ENCODE measurements around the gene SYTL2. TPM values are rescaled to one million over a fixed set of nuclear protein-coding genes. Genes with fewer than 3 reads are reported as not detected.
"Not testable (repeated sequence)": the region's sequence is repeated elsewhere in the genome, so short reads cannot be mapped to it uniquely, and the experiment has no call there.

Gene SYTL2
- total RNA-seq, 1 donor from 2014 or later: 25.1 TPM

DNA sequence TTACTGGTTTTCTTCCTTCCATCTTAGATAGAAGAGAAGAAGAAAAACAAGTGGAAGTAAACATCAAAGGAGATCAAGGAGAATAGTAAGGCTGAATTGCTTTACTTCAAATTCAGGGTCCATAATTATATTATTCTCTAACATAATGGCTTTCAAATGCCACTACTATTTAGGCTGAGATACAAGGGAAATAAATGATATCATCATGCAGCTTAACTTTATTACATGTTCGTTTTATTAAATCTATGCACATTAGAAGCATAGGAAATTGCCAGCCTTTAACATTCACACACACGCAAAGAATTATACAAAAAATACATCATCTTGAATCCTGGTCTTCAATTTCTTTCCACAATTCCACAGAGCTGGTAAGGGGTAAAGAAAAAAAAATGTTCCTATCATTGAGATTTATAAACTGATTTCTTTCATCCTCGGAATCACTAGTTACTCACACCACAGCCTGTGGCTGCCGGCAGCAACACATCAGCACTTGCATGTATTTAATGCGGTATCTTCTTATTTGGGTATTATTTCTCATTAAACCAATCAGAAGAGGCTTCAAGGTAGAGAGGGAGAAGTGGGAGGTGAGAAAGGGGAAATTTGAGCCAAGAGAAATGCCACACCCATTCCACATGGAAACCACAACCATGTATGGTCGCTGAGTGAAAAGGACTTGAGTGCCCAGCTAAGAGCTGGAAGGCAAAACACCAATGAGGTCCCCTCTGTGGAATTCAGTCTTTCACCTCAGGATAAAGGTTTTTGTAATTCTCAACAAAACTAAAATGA is 26.3 kb downstream of the SYTL2 start:
- Mint-ChIP-seq H3K27ac (ENCODE audit: unreplicated experiment) (no peak overlapping the region), H3K4me3 (ENCODE audit: unreplicated experiment) (no peak overlapping the region), H3K4me1 (ENCODE audit: low read depth) (peaks cover 10% of the 10 kb centered on the region), H3K9me3 (ENCODE audit: low read depth) (peaks cover 12% of the 10 kb centered on the region), H3K27me3 (ENCODE audit: low read depth) (no peaks in the 10 kb centered on the region), H3K36me3 (ENCODE audit: low read depth) (peaks cover 6% of the 10 kb centered on the region)
- no peak for TF ChIP-seq CTCF (IDR thresholded peaks at IDR 0.05)
- DNase-seq (ENCODE audit: low spot score): no peak

DNA sequence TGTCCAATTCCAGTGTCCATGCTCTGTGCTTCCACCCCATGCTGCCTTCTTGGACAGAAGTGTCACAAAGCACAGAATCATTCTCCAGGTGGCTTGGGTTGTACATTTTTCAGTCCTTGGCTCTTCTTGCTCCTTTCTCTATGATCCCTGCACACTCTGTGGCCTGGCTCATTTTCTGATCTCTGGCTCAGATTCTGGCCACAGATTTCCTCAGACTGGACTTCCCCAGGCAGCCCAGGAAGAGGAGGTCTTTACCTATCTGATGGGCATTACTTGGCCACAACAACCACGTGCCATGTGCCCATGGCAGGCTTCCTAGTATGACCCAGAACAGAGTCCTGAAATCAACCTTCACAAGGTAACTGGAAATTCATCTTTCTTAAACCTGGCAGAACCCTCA is 27.2 kb downstream of the SYTL2 start:
- TF ChIP-seq CTCF (IDR thresholded peaks at IDR 0.05): no peak
- Mint-ChIP-seq H3K27me3 (ENCODE audit: low read depth) (no peaks in the 10 kb centered on the region), H3K9me3 (ENCODE audit: low read depth) (peaks cover 12% of the 10 kb centered on the region), H3K27ac (ENCODE audit: unreplicated experiment) (no peak overlapping the region), H3K4me3 (ENCODE audit: unreplicated experiment) (no peak overlapping the region), H3K36me3 (ENCODE audit: low read depth) (peaks cover 6% of the 10 kb centered on the region), H3K4me1 (ENCODE audit: low read depth) (peaks cover 10% of the 10 kb centered on the region)
- DNase-seq (ENCODE audit: low spot score): no peak

DNA sequence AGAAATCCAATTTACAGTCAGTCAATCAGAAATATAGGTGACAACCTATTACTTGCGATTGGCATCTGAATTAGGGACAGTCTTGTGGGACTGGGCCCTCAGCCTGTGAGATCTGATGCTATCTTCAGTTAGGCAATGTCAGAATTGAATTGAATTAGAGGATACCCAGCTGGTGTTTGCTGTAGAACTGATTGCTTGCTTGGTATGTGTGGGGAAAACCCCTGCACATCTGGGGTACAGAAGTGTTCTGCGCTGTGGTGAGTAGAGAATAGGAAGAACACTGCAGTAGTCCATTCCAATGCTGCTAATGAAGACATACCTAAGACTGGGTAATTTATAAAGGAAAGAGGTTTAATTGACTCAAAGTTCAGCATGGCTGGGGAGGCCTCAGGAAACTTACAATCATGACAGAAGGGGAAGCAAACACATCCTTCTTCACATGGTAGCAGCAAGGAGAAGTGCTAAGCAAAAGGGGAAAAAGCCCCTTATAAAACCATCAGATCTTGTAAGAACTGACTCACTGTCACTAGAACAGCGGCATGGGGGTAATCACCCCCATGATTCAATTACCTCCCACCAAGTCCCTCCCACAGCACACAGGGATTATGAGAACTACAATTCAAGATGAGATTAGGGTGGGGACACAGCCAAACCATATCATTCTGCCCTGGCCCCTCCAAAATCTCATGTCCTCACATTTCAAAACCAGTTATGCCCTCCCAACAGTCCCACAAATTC is 30.0 kb downstream of the SYTL2 start:
- H3K27me3 Mint-ChIP-seq (ENCODE audit: low read depth); H3K4me3 Mint-ChIP-seq (ENCODE audit: unreplicated experiment); DNase-seq (ENCODE audit: low spot score); H3K36me3 Mint-ChIP-seq (ENCODE audit: low read depth); H3K27ac Mint-ChIP-seq (ENCODE audit: unreplicated experiment); H3K4me1 Mint-ChIP-seq (ENCODE audit: low read depth): not testable (repeated sequence)
- peaks cover 11% of the 10 kb centered on the region for H3K9me3 Mint-ChIP-seq (ENCODE audit: low read depth)

DNA sequence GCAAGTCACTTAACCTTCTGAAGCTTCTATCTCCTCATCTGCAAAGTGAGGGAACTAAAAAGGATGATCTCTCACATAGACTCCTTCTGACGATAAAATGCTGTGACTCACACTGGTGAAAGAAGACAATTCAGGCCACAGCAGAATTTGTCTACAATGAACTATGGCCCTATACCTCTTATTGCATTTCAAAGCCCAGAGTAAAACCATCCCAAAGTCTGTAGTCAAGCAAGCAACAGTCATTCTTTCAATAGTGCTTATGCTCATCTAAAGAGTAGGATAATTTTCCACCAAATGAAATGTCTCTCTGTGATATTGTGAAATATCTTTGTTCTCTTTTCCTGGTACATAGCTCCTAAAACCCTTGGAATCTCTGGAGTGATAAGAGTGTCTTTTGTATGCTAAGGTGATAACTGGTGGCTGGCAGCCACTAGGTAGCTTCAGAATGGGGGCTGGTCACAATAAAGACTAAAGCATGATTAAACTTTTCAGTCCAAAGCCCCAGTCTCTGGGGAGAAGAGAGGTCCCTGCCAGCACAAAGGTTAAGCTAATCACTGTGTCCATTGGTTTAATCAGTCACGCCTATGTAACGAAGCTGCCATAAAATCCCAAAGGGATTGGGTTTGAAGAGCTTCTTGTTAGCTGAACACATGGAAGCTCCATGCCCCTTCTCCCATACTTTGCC is 30.8 kb downstream of the SYTL2 start:
- H3K27me3 Mint-ChIP-seq (ENCODE audit: low read depth): no peaks in the 10 kb centered on the region
- no peaks in the 10 kb centered on the region for H3K4me1 Mint-ChIP-seq (ENCODE audit: low read depth)
- H3K27ac Mint-ChIP-seq (ENCODE audit: unreplicated experiment): no peak overlapping the region
- peaks cover 8% of the 10 kb centered on the region for H3K36me3 Mint-ChIP-seq (ENCODE audit: low read depth)
- H3K4me3 Mint-ChIP-seq (ENCODE audit: unreplicated experiment): no peak overlapping the region
- peaks cover 9% of the 10 kb centered on the region for H3K9me3 Mint-ChIP-seq (ENCODE audit: low read depth)
- no peak for TF ChIP-seq CTCF (IDR thresholded peaks at IDR 0.05)
- no peak for DNase-seq (ENCODE audit: low spot score)

DNA sequence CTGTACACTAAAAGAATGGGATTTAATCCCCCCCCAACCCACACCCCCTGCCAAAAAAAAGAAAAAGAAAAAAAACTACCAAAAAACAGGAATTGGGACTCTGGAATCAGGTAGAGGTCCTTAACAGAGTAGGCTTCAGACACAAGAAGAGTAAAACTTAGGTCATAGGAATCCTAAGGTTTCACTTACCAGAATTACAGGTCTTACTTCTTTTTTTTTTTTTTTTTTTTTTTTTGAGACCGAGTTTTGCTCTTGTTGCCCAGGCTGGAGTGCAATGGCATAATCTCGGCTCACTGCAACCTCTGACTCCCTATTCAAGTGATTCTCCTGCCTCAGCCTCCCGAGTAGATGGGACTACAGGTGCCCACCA is 33.4 kb downstream of the SYTL2 start:
- not testable (repeated sequence) for H3K9me3 Mint-ChIP-seq (ENCODE audit: low read depth); H3K27me3 Mint-ChIP-seq (ENCODE audit: low read depth); H3K27ac Mint-ChIP-seq (ENCODE audit: unreplicated experiment); DNase-seq (ENCODE audit: low spot score); H3K36me3 Mint-ChIP-seq (ENCODE audit: low read depth); H3K4me3 Mint-ChIP-seq (ENCODE audit: unreplicated experiment)
- H3K4me1 Mint-ChIP-seq (ENCODE audit: low read depth): peaks cover 24% of the 10 kb centered on the region

DNA sequence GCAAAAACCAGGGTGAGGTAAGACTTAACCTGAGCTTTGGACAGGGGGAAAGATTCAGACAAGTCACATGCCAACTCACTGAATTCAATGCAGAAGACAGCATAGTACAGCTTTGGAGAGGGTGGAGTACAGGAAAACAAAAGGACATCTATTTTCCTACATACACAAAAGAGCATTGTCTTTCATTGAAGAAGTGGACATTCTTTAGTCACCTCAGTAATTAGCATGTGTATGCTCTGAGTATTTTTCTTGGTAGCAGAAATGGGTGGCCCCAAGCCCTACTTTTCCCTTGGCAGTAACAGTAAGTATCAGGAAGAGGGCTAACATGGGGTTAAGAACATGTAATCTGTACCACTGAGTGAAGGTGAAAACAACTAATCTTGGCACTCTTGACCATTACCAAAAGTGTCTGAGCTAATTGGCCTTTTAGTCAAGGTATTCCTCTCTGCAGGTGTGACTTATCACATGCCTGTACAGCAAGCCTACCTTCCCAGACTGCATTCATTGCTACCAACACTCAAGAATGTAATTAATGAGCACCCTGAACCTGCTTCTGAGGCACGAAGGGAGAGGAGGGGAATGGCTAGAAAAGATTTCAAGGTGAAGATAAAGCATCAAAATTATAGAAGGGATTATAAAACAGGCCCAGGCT is 33.9 kb downstream of the SYTL2 start:
- Mint-ChIP-seq H3K4me3 (ENCODE audit: unreplicated experiment) (no peak overlapping the region), H3K9me3 (ENCODE audit: low read depth) (peaks cover 2% of the 10 kb centered on the region), H3K27ac (ENCODE audit: unreplicated experiment) (no peak overlapping the region), H3K27me3 (ENCODE audit: low read depth) (no peaks in the 10 kb centered on the region), H3K4me1 (ENCODE audit: low read depth) (peaks cover 29% of the 10 kb centered on the region), H3K36me3 (ENCODE audit: low read depth) (peaks cover 1% of the 10 kb centered on the region)
- DNase-seq (ENCODE audit: low spot score): no peak
- no peak for TF ChIP-seq CTCF (IDR thresholded peaks at IDR 0.05)
